HepG2 (cell line): Measurements from ENCODE around the gene ATRN. TPM values are rescaled to one million over a fixed set of nuclear protein-coding genes. Genes with fewer than 3 reads are reported as not detected.

Experiments
- BATF2 ChIP-seq: sonication (generic); formaldehyde crosslinking; IDR thresholded peaks from 2 replicates; pipeline ENCODE4 v1.8.0; 2022; ENCODE audit warnings: mild to moderate bottlenecking, missing genetic modification reagents, moderate library complexity
- CBX5 ChIP-seq: sonication (generic); formaldehyde crosslinking; IDR thresholded peaks from 2 replicates; pipeline ENCODE4 v1.4.0; 2020; ENCODE audit warnings: missing genetic modification reagents, borderline replicate concordance
- HMG20B ChIP-seq: conservative IDR thresholded peaks from 2 replicates; pipeline ENCODE4 v1.6.1; 2016; ENCODE audit warnings: missing genetic modification reagents, missing compliant biosample characterization
- HMGXB3 ChIP-seq: sonication (generic); formaldehyde crosslinking; IDR thresholded peaks from 2 replicates; pipeline ENCODE4 v1.4.0; 2020; ENCODE audit warnings: missing genetic modification reagents, borderline replicate concordance
- HNRNPL ChIP-seq: fragments of 200-400 bp; formaldehyde crosslinking; IDR thresholded peaks from 2 replicates; pipeline ENCODE4 v1.6.1; 2017; ENCODE audit warnings: mild to moderate bottlenecking, low read depth, low read length
- KDM6A ChIP-seq: IDR thresholded peaks from 2 replicates; pipeline ENCODE4 v1.6.1; 2016; ENCODE audit warnings: low read depth
- LCORL ChIP-seq, 2 experiments: fragments of 450-650 bp in 1 of 2; sonication (generic) in 1 of 2; formaldehyde crosslinking in 1 of 2; IDR thresholded peaks; 2 replicates each; pipeline versions ENCODE4 v1.5.0 to v1.6.1; 2017 to 2020; ENCODE audit warnings: antibody characterized with exemption in 1 of 2, missing genetic modification reagents in 1 of 2
- TAF15 ChIP-seq: fragments of 200-400 bp; formaldehyde crosslinking; IDR thresholded peaks from one replicate; pipeline ENCODE4 v1.6.1; 2018; ENCODE audit warnings: mild to moderate bottlenecking, low read depth, low read length; ENCODE audit not compliant: poor library complexity, severe bottlenecking
- TEAD3 ChIP-seq: optimal IDR thresholded peaks from 2 replicates; pipeline ENCODE3; 2016; ENCODE audit warnings: borderline replicate concordance
- THRA ChIP-seq: sonication (generic); formaldehyde crosslinking; IDR thresholded peaks from 2 replicates; pipeline ENCODE4 v1.4.0; 2020; ENCODE audit warnings: missing genetic modification reagents, borderline replicate concordance
- ZBTB26 ChIP-seq: IDR thresholded peaks from 2 replicates; pipeline ENCODE4 v1.6.1; 2016; ENCODE audit warnings: missing compliant biosample characterization, missing genetic modification reagents, borderline replicate concordance
- ZFP37 ChIP-seq: sonication (generic); formaldehyde crosslinking; IDR thresholded peaks from 2 replicates; pipeline ENCODE4 v1.4.0; 2020; ENCODE audit warnings: missing genetic modification reagents, borderline replicate concordance
- ZMYM3 ChIP-seq: sonication (generic); formaldehyde crosslinking; IDR thresholded peaks from 2 replicates; pipeline ENCODE4 v1.5.1; 2020; ENCODE audit warnings: mild to moderate bottlenecking, missing genetic modification reagents
- ZNF292 ChIP-seq: sonication (generic); formaldehyde crosslinking; IDR thresholded peaks from 2 replicates; pipeline ENCODE4 v1.8.1; 2022; ENCODE audit warnings: mild to moderate bottlenecking, low read depth, missing genetic modification reagents, borderline replicate concordance
- ZNF30 ChIP-seq: sonication (generic); formaldehyde crosslinking; IDR thresholded peaks from 2 replicates; pipeline ENCODE4 v1.5.0; 2020; ENCODE audit warnings: mild to moderate bottlenecking, missing genetic modification reagents
- ZNF331 ChIP-seq: sonication (generic); formaldehyde crosslinking; IDR thresholded peaks from 2 replicates; pipeline ENCODE4 v1.4.0; 2020; ENCODE audit warnings: missing genetic modification reagents
- polyA plus RNA-seq, 8 experiments: library from polyadenylated mRNA; depleted of rRNA in 3 of 8; stranded (reverse) in 7 of 8; unstranded in 1 of 8; fragments of >200 nt; fragmentation: Illumina TruSeq in 4 of 8; extraction: Trizol in 4 of 8; gene quantifications; 2 replicates each; pipeline versions ENCODE4 v1.2.1 to v1.2.3, GENCODE V29; 2011 to 2016; ENCODE audit warnings: low read depth in 4 of 8, missing spikeins in 1 of 8, mixed read lengths in 1 of 8; ENCODE audit not compliant: insufficient read depth in 1 of 8
- total RNA-seq, 5 experiments: library from RNA; depleted of rRNA; stranded (reverse); fragments of >200 nt; fragmentation: Illumina TruSeq; extraction: Trizol; gene quantifications; 2 replicates each; pipeline ENCODE4 v1.2.3, GENCODE V29; 2016; ENCODE audit warnings: low read depth in 1 of 5
- TF ChIP-seq, protein P1 (sequence below): sonication (generic); formaldehyde crosslinking; IDR thresholded peaks from 2 replicates; pipeline ENCODE4 v1.5.0; 2020; ENCODE audit warnings: missing genetic modification reagents
- TF ChIP-seq, protein P2 (sequence below): sonication (generic); formaldehyde crosslinking; IDR thresholded peaks from 2 replicates; pipeline ENCODE4 v1.4.0; 2020; ENCODE audit warnings: mild to moderate bottlenecking, low read depth, missing genetic modification reagents

ATRN gene
- total and polyA plus RNA-seq, 2 of the 13 experiments (the other 11 are each of a cell fraction or from before 2014, with no cell fraction given) = 44.2 to 81.1 TPM

DNA sequence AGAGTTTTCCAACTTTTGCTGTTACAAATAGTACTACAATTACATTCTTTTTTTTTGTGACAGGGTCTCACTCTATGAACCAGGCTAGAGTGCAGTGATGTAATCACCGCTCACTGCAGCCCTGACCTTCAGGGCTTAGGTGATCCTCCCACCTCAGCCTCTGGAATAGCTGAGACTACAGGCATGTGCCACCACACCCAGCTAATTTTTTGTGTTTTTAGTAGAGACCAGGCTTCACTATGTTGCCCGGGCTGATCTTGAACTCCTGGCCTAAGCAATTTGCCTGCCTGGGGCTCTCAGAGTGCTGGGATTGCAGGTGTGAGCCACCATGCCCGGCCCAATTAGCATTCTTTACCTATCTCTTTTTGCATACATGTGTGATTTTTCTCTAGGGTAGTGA is 12.5 kb downstream of the ATRN start (continued):
- TF ChIP-seq TEAD3 (CRISPR knock-in tag) = no peak
- TF ChIP-seq HNRNPL = no peak
- TF ChIP-seq THRA (CRISPR knock-in tag) = no peak
- TF ChIP-seq TAF15 = no peak
- TF ChIP-seq ZNF331 = peak; percentile 49; the same call in 1 of the 2 replicates
- no peak for TF ChIP-seq ZNF292 (CRISPR knock-in tag)
- TF ChIP-seq, protein P1, sequence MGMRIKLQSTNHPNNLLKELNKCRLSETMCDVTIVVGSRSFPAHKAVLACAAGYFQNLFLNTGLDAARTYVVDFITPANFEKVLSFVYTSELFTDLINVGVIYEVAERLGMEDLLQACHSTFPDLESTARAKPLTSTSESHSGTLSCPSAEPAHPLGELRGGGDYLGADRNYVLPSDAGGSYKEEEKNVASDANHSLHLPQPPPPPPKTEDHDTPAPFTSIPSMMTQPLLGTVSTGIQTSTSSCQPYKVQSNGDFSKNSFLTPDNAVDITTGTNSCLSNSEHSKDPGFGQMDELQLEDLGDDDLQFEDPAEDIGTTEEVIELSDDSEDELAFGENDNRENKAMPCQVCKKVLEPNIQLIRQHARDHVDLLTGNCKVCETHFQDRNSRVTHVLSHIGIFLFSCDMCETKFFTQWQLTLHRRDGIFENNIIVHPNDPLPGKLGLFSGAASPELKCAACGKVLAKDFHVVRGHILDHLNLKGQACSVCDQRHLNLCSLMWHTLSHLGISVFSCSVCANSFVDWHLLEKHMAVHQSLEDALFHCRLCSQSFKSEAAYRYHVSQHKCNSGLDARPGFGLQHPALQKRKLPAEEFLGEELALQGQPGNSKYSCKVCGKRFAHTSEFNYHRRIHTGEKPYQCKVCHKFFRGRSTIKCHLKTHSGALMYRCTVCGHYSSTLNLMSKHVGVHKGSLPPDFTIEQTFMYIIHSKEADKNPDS = no peak
- 0 out of 2 replicates have a peak, but pooled peaks have one; percentile 24 for TF ChIP-seq CBX5 (CRISPR knock-in tag)
- TF ChIP-seq KDM6A = no peak
- no peak for TF ChIP-seq ZBTB26
- no peak for TF ChIP-seq BATF2 (CRISPR knock-in tag)
- TF ChIP-seq ZMYM3 (CRISPR knock-in tag) = peak; percentile 70; the same call in 1 of the 2 replicates
- TF ChIP-seq, protein P2, sequence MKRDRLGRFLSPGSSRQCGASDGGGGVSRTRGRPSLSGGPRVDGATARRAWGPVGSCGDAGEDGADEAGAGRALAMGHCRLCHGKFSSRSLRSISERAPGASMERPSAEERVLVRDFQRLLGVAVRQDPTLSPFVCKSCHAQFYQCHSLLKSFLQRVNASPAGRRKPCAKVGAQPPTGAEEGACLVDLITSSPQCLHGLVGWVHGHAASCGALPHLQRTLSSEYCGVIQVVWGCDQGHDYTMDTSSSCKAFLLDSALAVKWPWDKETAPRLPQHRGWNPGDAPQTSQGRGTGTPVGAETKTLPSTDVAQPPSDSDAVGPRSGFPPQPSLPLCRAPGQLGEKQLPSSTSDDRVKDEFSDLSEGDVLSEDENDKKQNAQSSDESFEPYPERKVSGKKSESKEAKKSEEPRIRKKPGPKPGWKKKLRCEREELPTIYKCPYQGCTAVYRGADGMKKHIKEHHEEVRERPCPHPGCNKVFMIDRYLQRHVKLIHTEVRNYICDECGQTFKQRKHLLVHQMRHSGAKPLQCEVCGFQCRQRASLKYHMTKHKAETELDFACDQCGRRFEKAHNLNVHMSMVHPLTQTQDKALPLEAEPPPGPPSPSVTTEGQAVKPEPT (CRISPR knock-in tag) = no peak
- no peak for TF ChIP-seq ZNF30 (CRISPR knock-in tag)
- TF ChIP-seq HMGXB3 (CRISPR knock-in tag) = no peak
- TF ChIP-seq LCORL (IDR thresholded peaks at IDR 0.05) = no peak
- TF ChIP-seq LCORL (CRISPR knock-in tag; IDR thresholded peaks at IDR 0.05) = 0 out of 2 replicates have a peak, but pooled peaks have one; percentile 24
- TF ChIP-seq HMG20B (CRISPR knock-in tag) = 0 out of 2 replicates have a peak, but pooled peaks have one; percentile 25
- TF ChIP-seq ZFP37 = no peak
